Stimulated activated CD4-positive, alpha-beta T cell treated with anti-CD3 and anti-CD28 coated beads, Interleukin-1b, Interleukin-23, amount 100 ng/mL, for 24 hours (primary cell): Measurements from ENCODE around the gene CERKL.

Source experiments
- DNase-seq, 4 experiments: peaks; one replicate each; pipeline ENCODE4 v3.0.0-alpha.2; 2020; ENCODE audit warnings: low read depth in 4 of 4, low spot score in 1 of 4

Gene CERKL

DNA sequence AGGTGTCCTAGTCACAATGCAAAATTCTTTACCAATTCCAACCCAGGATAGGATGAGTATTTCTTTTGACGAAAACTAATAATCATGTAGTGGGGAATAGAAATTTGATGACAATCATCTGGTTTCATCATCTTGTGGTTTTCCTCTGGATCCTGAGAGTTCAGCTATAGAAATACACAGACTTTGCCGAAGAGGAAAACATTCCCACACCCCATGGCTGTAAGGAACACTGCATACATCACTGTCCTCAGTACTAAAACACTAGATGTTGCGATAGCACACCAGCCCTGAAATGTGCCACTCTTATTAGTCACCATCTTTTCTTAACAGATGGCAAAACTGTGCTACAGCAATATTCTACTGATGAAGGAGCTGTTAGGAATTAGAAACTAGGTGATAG is 29.4 kb downstream of the CERKL start:
- DNase-seq = no peak

DNA sequence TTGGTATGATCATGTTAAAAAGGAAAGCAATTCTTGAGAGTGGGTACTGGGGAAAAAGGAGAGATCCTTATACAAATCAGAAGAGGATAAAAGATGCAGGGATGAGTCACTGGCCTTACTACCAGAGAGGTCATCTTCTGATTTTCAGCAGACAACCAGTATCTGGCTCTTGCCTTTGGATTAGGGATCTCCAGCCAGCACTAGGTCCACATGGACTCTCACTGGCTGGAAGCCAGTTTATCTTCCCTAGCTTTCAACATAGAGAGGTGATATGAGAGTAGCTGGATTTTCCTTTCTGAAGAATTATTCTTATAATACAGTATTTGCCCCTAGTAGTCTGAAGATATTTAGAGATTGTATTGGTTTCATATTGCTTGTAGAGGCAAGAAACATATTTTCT is 30.2 kb downstream of the CERKL start:
- DNase-seq = no peak

DNA sequence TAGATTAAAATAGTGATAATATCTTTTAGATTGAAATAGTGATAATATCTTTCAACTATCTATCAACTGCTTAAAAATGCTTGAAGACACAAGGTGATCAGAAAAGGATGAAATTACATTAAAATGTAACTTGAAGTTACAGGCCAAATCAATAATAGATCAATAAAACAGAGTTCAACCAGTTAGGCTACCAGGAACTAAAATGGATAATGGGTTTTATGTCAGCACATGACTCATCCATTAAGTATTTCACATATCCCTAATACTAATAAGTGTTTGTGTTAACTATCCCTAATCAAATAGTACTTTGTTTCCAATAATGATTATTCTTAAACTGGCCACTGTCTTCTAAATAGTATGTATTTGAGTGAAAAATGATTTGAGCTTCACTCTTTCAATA is 33.7 kb downstream of the CERKL start:
- no peak for DNase-seq

DNA sequence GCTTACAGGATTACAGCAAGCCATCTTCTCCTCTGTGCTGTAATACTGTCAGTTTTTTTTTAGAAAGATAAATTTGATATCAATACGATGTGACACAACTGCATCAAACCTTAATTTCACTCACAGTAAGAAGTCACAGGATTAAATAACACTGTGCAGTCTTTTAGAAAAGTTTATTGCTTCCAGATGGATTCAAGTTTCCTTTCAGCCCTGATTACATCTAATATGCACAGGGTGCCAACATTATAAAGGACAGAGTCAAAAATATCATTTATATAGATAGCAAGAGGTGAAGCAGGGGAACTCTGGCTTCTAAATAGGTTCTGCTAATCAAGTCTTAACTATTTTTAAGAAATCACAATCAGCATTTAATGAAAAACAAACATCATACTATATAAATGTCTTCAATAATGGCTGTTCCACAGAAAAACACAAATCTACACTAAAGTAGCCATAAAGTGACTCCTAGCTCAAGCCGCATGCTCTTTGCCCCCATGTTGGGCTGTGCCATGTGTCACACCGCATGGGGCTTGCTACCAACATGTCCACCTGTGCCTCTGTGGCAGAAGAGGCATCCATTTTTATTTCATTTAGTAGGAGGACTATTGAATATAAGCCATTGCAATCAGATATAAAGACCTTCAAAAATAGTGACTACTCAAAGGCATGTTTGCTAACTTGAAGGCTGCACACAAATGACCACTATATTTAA is 35.0 kb downstream of the CERKL start:
- no peak for DNase-seq

DNA sequence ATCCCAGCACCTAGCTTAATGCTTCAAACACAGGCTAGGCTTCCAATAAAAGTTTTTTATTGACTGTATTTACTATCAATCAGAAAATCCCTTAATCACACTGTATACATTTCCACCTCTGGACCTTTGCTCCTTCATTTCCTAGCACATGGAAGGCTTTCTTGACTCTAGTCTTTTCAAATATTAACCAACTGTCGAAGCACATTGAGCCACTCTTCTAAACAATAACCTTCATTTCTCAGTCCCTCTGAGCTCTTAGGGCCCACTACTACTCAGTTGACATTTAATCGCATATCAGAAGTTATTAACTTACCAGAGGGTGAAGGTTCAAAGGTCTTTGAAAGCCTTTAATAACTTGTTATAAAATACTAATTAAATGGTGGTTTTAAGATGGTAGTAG is 37.4 kb downstream of the CERKL start:
- DNase-seq = no peak

DNA sequence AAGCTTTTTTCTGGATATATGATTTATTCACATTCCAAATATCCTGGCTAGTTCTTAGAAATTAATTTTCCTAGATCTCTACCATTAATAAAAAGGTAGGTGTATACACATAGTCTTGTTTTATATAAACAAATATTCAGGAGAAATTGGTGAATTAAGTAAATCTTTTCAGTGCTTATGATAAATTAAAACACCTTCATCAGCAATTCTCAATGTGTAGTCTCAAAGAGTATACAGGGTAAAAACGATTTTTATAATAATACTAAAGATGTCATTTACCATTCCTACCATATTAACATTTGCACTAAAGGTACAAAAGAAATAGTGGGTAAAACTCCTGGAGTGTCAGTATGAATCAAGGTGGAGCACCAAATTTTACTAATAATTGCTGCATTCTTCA is 40.2 kb downstream of the CERKL start:
- DNase-seq = no peak

DNA sequence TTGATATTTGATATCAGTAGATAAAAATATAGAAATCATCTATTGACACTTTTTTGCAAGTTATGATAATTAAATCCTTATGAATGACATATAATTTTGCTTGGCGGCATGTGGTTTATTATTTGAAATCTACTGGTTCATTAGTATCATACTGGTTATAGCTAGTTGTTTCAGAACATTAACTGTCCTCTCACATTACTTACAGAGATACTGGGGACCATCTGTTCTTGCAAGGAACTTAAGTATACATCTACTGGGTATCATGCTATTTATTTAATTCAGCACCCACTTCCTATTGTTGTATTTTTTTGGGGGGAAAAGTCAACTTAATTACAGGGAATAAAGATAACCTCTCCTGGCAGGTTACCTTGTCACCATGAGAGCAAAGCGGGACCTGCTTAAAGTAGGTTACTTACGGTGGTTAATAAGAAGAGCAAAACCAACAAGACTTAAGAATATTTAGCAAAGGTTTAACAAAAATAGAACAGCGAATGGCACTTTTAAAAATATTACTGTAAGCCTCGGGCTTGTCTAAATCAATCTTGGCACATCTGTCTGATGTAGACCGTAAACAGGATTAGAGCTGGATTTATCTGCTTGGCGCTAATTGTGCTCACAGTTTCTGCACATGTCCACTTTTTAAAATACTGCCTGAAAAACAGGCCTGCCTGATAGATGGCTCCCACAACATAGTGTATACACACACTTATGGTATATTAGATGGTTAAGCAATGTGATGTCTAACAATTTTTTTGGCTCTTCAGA is 41.8 kb downstream of the CERKL start:
- no peak for DNase-seq

DNA sequence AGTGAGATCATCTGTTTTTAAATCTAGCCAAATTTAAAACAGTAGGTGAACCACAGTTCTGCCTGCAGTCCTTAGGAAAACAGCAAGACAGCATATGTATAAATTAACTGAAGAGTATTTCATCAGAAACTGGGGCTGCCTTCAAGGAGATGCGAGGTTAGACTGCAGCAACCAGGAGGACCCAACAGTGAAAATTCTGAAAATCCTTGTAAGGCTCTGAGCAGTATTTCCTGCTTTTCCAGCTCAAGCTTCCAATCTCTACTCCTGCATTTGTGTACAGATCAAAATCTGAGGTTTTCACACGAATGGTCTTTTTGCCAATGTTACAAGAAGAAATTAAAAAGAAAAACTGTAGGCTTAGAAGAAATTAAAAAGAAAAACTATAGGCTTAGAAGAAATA is 43.7 kb downstream of the CERKL start:
- no peak for DNase-seq

DNA sequence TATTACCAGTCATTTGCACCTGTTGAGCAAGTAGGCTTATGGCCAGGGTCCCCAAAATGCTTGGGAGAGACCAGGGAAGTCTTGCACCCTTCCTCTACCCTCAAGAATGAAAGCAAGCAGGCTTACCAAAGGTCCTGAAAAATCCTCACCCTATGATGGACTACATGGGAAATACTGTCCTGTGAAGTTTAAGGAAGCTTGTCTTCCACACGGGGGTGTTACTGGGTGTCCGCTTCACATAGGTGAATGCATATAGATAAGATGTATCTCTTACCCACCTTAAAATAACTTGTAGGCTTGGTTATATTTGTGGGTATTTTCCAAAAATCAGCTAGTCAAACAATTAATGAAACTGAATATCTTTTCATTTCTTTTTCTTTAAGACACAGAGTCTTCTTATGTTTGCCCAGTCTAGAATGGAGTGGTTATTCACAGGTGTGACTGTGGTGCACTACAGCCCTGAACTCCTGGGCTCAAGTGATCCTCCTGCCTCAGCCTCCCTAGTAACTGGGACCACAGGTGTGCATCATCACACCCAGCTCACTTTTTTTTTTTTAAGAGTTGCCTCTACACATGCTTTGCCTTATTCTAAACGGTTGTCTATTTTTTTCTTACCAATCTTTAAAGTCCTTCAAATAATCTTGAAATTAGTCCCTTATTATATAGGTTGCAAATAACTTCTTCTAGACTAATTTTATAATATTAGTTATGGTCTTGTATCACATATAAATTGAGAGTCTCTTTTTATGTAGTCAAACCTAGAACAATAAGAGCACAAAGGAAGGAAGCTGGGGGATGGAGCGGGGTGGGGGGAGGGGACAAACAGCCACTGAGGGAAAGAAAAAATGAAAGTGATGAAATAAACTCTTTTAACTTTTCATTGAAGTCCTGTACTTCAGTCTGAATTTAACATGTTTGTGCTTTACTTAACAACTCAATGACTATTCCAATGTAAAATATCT is 49.0 kb downstream of the CERKL start:
- no peak for DNase-seq

DNA sequence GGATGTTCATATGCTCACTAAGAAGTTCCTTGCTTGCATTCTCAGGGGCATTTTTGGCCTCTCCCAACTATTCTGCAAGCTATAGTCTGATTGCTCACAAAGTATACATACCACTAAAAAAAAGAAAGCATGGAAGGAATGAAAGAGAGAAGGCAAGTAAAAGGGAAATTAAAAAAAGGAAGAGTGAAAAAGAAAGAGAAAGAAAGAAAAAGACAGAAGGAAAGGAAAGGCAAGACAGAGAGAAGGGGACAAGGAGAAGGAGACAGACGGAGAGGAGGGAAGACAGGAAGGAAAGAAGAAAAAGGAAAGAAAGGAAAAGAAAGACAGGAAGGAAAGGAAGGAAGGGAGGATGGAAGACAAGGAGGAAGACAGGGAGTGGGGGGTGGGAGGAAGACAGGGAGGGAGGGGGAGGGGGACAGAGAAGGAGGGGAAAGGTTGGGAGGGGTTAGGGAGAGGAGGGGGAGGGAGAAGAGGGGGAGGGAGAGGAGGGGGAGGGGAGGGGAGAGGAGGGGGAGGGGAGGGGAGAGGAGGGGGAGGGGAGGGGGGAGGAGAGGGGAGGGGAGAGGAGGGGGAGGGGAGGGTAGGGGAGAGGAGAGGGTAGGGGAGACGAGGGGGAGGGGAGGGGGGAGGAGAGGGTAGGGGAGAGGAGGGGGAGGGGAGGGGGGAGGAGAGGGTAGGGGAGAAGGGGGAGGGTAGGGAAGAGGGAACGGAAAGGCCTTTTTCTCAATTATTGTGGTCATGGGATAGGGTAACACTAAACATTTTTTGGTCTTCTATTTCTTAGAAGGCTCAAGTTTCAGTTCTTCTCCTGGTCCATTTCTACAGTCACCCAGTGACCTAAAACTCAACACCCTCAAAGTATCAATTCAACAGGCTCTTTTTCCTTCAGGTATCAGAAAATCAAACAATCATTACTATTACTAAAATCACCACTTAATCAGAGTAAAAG is 50.7 kb downstream of the CERKL start:
- no peak for DNase-seq

DNA sequence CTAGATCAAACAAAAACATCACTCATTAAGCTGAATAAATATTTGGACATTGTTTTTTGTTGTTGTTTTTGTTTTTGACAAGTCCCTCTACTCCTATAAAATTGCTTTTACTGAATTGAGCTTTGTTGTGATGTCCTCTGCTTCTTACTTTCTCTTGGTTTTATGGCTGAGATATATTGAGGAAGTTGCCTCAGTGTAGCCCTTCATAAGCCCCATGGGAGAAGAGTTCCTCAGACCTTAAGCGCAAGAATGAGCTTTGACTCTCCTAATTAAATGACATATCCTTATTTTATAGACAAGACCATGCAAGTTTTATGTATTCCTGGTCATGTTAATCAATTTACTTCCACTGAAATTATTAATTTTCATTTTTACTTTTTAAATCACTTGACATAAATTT is 54.9 kb downstream of the CERKL start:
- no peak for DNase-seq

DNA sequence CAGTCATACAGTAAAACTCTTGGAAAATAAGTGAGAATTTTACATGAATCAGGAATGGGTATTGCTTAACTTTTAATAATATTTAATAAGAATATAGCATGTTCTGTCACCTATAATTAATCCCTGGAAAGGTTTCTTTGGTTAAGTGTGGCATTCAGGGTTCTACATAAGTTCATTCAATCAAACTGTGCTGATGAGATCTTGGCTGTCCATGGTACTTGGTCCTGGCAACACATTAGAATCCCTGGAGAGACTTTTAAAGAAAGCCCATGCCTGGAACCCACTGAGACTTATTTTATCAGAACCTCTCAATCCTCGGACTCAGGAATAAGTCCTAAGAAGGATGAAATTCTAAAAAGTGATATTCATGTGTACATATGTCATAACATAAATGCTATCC is 60.3 kb downstream of the CERKL start:
- no peak for DNase-seq

DNA sequence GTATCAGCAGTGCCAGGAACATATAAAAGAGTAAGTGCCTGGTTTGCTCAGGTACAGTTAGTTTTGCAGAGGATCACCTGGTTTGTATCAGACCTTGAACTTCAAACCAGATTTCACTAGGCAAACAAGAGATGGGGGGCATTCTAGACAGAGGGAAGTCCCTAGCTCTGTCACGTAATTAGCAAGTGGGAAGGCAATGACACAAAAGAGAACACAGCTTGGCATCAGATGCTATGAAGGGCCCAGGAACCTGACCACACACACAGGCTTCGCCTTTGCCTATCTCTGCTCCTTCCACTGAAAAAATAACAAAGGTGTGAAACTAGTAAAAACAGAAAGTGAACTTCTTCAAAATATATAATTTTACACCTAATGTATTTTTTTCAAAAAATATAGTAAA is 62.6 kb downstream of the CERKL start:
- DNase-seq = no peak

DNA sequence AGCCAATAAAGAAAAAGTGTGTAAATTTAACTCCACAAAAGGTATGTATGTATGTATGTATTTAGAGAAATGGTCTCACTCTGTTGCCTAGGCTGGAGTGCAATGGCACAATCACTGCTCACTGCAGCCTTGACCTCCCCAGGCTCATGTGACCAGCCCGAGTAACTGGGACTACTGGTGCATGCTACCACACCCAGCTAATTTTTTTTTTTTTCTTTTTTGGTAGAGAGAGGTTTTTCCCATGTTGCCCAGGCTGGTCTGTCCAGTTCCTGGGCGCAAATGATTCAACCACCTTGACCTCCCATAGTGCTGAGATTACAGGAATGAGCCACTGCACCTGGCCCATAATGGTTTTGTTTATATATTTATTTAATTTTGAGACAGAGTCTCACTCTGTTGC is 67.1 kb downstream of the CERKL start:
- no peak for DNase-seq

DNA sequence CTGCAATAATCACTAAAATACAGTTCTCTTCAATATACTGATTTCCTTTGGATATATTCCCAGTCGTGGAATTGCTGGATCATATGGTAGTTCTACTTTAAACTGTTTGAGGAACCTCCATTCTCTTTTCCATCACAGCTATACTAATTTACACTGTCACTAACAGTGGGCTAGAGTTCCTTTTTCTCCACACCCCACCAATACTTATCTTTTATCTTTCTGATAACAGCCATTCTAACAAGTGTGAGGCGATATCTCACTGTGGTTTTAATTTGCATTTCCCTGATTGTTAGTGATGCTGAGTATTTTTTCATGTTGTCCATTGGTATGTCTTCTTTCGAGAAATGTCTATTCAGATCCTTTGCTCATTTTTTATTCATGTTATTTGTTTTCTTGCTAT is 68.4 kb downstream of the CERKL start:
- DNase-seq = no peak

DNA sequence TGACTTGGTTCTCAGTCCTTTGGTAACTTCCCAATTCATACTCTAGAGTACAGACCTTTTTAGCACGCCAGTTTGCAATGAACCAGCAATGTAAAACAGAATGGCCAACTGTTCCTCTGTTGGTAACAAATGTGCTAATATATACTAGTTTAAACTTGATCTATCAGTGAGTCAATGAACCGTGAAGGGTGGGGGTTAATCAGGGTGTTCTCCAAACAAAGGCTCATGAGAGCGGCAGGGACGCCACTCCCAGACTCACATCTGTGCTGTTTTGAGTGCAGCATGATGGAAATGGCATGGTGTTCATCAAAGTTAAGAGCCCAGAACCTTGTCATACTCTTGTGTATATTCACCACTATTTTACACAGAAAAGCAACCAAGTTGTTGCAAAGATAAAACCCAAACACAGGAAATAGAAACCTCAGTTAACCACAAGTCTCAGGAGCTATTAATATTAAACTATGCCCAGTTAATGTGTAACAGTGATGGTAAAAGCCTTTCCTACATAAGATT is 70.3 kb downstream of the CERKL start:
- no peak for DNase-seq

DNA sequence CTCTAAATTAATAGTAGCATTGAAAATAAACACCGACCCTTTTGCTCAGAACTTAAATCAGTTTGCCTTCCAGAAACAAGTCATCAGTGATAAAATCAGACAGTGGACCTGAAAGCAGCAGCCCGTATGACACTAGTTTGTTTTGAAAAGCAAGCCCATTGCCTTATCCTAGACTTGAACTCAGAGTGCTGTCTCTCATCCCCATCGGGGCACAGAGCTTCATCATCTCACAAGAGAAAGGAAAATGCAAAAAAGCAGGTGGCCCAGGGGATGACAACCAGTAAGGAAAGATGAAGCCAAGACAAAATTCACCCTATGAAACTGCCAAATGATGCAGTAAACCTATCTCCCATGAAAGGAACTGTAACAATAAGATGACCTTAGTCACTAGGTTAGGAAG is 71.2 kb downstream of the CERKL start:
- no peak for DNase-seq

DNA sequence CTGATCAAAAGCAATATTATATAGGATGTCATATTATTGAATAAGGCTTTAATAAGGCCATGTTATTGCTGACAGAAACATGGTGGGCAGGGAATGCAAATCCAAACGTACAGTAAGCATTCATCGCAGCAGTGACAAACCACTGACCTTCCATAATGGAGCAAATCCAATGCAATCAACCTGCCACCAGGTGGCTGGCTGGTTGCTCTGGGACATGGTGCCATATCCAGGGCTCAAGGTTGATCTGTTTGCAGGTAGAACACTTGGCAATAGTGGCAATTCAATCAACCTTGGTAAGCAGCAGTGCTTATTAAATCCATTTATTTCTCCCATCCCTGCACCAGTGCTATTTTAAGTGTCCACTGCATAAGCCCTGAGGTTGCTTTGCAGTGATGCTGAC is 75.4 kb downstream of the CERKL start:
- DNase-seq = no peak

DNA sequence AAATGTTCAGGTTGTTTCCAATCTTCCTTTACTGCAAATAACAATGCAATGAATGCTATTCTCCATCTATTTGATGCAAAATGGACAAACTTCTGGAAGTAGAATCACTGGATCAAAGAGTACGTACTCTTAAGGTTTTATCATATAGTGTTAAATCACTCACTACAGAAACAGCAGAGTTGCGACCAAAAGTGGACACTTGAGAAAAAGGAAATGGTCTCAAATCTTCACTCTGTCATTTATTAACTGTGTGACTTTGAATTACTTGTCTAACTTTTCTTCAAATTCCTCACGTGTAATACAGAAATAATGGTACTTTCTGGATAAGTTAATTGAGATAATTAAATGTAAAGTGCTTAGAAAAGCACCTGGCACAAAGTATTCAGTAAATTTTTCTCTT is 78.1 kb downstream of the CERKL start:
- no peak for DNase-seq

DNA sequence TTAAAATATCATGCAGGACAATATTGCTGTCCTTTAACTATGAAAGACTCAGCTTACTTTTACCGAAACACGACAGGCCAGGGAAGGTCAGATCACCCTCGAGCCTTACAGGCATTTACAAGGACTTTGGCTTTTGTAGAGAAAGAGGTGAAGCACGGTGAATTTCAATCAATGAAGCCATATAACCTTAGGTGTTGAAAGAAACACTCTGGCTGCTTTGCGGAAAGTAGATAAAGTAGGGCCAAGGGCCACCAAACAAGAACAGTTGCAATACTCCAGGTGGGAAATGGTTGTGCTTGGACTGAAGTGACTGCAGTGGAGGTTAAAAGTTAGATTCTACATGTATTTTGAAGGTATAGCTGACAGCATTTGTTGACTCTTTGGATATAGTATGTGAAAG is 80.5 kb downstream of the CERKL start:
- no peak for DNase-seq

DNA sequence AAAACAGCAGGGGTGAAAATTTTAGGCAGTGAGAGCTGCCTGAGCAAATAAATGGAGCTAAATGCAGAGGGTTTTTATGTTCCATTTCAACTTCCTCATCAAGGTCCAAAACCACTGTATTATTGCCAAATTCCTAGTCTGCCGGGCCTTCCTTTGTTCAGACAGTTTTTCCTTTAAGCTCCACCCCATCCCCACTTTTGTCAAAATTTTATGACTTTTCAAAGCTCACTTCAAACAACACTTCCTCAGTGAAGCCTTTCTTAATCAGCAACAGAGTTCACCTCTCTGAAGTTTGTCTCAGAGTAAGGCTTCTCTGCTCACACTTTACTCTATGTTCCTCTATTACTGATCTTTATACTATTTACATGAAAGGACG is 81.3 kb downstream of the CERKL start:
- no peak for DNase-seq
